ENCODE measurements around the gene PODXL2.

DNA sequence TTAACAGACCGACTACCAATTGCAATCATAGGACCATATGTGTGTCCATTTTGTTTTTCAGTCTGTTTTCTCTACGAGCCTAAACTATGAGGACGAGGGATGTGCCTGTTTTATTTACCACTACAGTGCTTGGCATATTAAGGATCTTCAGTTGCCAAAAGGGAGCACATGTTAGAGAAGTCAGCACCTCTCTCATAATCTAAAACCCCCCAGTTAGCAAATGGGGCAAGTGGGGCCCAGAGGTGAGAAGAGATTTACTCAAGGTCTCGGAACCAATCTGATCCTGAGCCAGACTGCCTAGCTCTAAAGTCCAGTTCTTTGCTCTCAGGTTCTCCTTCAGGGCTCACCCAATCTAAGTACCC, 578 bp upstream of the PODXL2 start:
- TF ChIP-seq, protein P1, sequence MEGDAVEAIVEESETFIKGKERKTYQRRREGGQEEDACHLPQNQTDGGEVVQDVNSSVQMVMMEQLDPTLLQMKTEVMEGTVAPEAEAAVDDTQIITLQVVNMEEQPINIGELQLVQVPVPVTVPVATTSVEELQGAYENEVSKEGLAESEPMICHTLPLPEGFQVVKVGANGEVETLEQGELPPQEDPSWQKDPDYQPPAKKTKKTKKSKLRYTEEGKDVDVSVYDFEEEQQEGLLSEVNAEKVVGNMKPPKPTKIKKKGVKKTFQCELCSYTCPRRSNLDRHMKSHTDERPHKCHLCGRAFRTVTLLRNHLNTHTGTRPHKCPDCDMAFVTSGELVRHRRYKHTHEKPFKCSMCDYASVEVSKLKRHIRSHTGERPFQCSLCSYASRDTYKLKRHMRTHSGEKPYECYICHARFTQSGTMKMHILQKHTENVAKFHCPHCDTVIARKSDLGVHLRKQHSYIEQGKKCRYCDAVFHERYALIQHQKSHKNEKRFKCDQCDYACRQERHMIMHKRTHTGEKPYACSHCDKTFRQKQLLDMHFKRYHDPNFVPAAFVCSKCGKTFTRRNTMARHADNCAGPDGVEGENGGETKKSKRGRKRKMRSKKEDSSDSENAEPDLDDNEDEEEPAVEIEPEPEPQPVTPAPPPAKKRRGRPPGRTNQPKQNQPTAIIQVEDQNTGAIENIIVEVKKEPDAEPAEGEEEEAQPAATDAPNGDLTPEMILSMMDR (conservative IDR thresholded peaks at IDR 0.05; ENCODE audit: low read depth in 2 of 2) = no peak
- TF ChIP-seq, protein P2, sequence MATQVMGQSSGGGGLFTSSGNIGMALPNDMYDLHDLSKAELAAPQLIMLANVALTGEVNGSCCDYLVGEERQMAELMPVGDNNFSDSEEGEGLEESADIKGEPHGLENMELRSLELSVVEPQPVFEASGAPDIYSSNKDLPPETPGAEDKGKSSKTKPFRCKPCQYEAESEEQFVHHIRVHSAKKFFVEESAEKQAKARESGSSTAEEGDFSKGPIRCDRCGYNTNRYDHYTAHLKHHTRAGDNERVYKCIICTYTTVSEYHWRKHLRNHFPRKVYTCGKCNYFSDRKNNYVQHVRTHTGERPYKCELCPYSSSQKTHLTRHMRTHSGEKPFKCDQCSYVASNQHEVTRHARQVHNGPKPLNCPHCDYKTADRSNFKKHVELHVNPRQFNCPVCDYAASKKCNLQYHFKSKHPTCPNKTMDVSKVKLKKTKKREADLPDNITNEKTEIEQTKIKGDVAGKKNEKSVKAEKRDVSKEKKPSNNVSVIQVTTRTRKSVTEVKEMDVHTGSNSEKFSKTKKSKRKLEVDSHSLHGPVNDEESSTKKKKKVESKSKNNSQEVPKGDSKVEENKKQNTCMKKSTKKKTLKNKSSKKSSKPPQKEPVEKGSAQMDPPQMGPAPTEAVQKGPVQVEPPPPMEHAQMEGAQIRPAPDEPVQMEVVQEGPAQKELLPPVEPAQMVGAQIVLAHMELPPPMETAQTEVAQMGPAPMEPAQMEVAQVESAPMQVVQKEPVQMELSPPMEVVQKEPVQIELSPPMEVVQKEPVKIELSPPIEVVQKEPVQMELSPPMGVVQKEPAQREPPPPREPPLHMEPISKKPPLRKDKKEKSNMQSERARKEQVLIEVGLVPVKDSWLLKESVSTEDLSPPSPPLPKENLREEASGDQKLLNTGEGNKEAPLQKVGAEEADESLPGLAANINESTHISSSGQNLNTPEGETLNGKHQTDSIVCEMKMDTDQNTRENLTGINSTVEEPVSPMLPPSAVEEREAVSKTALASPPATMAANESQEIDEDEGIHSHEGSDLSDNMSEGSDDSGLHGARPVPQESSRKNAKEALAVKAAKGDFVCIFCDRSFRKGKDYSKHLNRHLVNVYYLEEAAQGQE (IDR thresholded peaks at IDR 0.05; ENCODE audit: unreplicated experiment) = no peak
- TF ChIP-seq POLR2AphosphoS5 (IDR thresholded peaks at IDR 0.05; ENCODE audit: low read depth) (no peak), EZH2 (IDR thresholded peaks at IDR 0.05; ENCODE audit: low read depth, unreplicated experiment) (no peak), EZH2phosphoT487 (IDR thresholded peaks at IDR 0.05; ENCODE audit: unreplicated experiment) (no peak), JUNB (IDR thresholded peaks at IDR 0.05; ENCODE audit: unreplicated experiment) (no peak), CREB1 (CRISPR knock-in tag; IDR thresholded peaks at IDR 0.05; ENCODE audit: low read depth) (no peak)
